Stimulated activated CD8-positive, alpha-beta memory T cell treated with anti-CD3 and anti-CD28 coated beads, Interleukin-4, amount 100 ng/mL, for 24 hours (primary cell): Measurements from ENCODE around the gene CD46.
A peak's percentile ranks its signal among the peaks of the same experiment; 100 is the strongest.
"Not testable (repeated sequence)": the region's sequence is repeated elsewhere in the genome, so short reads cannot be mapped to it uniquely, and the experiment has no call there.

Experiments used
- DNase-seq: peaks from one replicate; pipeline ENCODE4 v3.0.0-alpha.2; 2020; ENCODE audit warnings: low read depth

The CD46 gene

DNA sequence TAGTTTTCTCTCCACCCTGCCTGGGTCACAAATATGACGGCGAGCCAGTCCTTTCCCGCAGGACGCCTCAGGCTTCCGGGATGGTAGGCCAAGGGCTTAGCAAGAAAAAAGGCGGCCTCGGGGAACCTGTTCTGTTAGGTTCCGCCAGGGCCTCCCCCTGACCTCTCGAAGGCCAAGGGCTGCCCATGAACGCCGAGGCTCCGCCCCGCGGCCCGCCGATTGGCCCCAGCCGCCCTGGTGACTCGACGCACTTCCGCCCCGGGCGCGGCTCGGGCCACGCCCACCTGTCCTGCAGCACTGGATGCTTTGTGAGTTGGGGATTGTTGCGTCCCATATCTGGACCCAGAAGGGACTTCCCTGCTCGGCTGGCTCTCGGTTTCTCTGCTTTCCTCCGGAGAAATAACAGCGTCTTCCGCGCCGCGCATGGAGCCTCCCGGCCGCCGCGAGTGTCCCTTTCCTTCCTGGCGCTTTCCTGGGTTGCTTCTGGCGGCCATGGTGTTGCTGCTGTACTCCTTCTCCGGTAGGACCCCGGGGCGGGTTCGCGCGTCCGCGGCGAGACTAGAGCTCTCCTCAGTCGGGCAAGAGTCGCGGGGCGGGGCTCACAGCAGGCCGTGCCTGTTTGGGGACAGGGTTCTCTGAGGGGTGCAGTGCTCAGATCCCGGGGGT lies at the start of gene CD46:
Gene CD46, plus strand, starts transcription at position 265 of the 666 bp plus-strand sequence. Its CDS starts 159 bp downstream, at position 424.
- peak; percentile 93 for DNase-seq

DNA sequence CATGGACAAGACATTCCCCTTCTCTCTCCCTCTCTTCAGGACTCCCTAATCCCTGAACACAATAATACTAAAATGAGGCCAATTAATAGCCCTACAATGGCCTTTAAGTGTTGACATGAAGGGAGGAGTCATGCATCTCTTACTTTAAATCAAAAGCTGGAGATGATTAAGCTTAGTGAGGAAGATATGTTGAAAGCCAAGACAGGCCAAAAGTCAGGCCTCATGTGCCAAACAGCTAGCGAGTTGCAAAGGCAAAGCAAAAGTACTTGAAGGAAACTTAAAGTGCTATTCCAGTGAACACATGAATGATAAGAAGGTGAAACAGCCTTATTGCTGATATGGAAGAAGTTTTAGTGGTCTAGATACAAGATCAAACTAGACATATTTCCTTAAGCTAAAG lies 49.5 kb upstream of the CD46 start:
- DNase-seq: no peak

DNA sequence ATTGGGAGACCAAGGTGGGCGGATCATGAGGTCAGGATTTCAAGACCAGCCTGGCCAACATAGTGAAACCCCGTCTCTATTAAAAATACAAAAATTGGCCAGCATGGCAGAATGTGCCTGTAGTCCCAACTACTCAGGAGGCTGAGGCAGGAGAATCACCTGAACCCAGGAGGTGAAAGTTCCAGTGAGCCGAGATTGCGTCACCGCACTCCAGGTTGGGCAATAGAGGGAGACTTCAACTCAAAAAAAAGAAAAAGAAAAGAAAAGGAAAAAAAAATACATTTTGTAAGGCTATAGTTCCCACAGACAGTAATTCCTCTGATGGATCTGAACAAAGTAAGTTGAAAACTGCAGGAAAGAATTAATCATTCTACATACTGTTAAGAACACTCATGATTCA lies 48.1 kb upstream of the CD46 start:
- no peak for DNase-seq

DNA sequence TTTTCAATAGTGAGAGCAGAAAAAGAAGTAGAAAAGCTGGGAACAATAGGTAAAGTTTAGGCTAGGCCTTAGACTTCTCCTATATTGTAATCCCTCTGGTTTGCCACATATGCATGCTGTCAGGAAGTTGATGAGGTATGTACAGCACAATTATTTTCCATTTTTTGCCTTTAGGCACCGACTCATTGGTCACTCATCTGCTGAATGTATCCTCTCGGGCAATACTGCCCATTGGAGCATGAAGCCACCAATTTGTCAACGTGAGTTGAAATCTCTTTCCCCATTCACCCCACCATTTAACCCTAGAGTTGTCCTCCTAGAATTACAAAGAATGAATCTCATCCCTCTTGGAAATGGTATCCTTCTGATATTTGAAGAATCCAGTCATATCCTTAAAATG lies 43.9 kb upstream of the CD46 start:
- not testable (repeated sequence) for DNase-seq

DNA sequence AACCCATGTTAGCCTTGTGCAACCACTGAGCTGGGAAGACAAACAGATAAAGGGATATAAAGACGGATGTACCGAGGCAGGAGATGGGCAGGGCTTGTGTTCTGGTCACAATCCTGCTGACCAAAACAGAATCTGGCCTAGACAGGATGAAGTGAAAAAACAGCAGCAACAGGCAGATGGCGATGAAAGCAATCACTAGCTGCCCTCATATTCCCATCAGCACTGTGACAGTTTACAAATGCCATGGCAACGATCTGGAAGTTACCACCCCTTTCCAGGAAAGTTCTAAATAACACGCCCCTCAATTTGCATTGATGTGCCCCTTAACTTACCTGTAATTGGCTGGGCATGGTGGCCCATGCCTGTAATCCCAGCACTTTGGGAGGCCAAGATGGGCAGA lies 40.6 kb upstream of the CD46 start:
- no peak for DNase-seq

DNA sequence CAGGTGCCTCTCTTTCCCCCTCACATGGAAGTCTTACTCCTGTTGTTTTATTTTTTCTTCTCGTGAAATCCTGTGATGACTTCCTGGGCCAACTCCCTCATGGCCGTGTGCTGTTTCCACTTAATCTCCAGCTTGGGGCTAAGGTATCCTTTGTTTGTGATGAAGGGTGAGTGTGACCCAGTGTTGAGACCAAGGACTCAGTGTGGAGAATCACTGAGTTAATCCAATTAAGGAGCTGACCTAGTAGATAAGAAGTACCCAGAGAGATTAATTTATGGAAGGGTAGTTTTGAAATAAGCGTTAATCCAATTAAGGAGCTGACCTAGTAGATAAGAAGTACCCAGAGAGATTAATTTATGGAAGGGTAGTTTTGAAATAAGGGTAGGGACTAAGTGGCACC lies 39.2 kb upstream of the CD46 start:
- DNase-seq: not testable (repeated sequence)

DNA sequence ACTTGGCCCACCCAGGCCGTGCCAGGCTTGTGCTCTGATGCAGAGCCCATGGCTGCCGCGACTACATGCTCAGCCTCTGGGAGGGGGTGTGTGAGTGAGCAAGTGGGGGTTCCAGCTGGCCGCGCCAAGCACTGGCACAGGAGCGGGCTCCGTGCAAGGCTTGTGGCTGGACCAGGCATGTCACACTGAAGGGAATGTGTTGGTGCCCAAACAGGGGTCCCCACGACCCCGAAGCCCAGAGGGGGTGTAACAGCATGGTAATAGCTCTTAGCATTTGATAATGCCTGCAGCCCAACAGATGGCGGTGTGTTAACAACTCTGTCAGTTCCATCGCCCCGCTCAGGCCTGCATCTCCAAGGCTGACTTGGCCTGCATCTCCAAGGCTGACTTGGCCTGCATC lies 38.3 kb upstream of the CD46 start:
- DNase-seq: no peak

DNA sequence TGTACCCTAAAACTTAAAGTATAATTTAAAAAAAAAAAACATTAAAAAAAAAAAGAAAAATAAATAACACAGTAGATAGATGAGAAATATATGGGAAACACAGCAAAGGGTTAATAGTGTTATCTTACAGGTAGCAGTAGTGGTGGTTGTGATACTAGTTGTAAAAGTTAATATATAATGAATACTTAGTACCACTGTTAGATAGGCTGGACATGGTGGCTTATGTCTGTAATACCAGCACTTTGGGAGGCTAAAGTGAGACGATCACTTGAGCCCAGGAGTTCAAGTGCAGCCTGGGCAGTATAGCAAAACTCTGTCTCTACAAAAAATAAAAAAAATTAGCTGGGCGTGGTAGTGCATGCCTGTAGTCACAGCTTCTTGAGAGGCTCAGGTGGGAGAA lies 32.6 kb upstream of the CD46 start:
- DNase-seq: no peak

DNA sequence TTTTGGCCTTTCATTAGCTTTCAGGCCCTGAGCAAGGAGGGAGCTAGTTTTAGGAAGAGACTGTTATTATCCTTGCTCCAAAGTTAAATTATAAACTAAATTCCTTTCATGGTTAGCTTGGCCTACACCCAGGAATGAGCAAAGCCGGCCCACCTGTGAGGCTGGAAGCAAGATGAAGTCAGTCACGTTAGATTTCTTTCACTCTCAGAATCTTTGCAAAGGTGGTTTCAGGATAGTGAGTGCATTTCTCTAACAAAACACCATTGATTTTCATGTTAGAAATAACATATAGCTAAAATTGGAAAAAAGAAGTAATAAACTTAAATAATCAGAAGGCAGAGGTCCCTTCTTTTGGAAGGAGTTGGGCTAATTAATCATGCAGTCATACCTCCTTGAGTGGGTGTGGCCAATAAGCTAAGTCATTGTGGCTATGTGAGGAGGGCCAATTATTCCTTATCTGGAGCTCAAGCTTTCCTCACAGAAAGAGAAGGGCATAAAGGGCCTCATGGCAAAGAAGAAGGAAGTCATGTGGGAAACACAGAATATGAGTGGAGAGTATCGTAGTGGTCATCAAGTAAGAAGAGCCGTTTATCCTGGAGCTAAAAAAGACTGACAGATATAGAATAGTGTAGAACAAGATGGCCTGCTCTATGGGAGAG lies 23.5 kb upstream of the CD46 start:
- not testable (repeated sequence) for DNase-seq

DNA sequence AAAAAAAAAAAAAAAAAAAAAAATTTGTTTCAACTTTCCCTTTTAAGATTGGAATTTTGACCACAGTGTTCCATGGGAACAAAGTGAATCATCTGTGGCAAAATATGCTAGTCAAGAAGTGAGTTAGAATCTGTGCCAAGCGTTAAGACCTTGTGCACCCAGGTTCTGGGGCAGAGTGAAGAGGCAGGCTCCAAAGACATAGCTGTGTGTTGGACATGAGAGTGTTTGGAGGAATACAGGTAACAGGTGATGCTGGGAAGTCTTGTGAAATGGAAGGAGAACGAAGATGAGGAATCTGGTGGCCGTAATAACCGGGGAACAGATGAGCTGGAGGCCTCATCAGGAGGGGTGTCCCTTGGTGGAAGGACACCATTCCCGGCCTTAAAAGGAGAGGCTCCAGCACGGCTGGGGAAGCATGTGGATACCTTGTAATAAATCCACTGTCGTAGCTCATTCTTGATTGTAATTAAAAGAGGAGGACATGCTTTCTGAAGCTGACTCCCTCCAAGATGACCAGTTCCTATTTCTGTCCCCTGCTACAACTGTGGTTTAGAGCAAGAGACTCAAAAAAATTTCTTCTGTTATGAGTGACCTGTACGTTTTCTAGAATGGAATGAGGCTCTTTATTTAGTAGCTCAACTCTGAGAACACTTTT lies 14.2 kb upstream of the CD46 start:
- not testable (repeated sequence) for DNase-seq

DNA sequence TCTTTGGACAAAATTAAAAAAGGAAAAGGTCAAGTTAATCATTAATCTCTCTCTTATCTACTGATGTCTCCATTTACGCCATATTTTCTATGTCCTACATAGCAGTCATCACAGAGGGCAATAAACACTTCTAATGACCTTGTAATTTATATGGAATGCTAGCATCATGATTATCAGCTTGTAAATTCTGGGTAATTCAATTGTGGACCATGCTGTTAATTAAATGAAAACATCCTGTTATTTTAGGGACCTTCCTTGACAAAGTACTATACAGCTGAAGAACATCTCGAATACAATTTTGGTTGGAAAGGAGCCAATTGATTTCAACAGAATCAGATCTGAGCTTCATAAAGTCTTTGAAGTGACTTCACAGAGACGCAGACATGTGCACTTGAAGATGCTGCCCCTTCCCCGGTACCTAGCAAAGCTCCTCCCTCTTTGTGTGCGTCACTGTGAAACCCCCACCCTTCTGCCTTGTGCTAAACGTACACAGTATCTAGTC lies 13.6 kb upstream of the CD46 start:
- not testable (repeated sequence) for DNase-seq

DNA sequence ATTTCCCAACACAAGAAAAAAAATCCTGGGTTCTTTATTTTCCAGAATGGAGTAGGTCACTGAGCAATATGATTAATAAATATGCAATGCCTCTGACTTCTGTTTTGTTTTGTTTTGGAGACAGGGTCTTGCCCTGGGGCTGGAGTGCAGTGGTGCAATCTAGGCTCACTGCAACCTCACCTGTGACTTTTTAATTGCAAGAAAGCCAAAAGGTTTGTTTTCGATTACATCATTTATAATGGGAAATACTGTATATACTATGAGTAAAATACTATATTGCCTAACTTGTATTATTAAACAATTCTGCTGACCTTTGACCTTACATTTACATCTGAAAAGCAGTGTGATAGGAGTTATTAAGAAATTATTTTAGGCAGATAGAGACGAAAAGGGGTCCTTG lies 11.6 kb upstream of the CD46 start:
- no peak for DNase-seq

DNA sequence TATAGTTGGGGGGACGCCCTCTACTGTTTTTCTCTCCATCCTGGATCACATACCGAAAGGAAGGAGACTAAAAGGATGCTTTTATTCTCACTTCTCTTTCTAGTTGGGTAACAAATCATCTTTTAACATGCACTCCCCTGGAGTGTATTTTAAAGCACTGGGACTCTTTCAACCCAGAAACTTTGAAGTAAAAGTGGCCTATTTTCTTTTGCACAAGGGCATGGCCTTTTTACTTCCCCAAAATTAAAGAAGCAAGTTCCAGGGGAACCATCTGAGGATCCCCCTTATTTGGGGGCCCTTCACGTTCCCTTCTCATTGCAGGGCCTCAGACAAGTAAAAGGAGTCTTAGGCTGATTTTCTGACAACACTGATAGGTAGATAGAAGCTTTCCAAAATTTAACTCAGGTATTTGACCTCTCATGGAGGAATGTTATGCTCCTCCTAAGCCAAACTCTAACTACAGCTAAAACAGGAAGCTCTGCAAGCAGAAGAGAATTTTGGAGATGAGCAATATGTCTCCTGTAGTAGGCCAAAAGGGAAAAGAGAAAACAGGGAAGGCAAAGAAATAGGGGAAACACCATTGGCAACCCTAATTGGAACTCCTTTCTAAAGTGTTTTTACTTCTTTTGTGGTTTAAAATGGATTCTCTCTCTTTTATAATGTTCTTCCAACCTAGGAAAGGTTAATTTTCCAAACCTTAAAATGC lies 8.9 kb upstream of the CD46 start:
- DNase-seq: no peak

DNA sequence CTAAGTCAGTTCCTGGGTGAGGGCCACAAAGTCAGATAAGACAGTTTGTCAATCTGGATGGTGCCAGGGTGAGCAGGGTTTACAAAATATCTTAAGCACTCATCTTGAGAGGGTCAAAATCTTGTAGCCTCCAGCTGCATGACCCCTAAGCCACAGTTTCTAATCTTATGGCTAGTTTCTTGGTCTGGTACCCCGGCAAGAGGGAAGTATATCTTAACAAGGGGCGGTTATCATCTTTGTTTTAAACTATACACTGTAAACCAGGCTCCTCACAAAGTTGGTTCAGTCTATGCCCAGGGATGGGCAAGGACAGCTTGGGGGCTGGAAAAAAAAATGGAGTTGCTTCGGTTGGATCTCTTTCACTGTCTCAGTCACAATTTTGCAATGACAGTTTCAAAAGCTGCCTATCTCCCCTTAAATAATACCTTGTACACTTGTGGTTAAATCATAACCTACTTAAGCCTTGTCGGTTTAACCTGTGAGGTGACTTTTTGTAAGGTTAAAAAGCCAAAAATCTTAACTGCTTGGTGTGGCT lies 7.8 kb upstream of the CD46 start:
- no peak for DNase-seq

DNA sequence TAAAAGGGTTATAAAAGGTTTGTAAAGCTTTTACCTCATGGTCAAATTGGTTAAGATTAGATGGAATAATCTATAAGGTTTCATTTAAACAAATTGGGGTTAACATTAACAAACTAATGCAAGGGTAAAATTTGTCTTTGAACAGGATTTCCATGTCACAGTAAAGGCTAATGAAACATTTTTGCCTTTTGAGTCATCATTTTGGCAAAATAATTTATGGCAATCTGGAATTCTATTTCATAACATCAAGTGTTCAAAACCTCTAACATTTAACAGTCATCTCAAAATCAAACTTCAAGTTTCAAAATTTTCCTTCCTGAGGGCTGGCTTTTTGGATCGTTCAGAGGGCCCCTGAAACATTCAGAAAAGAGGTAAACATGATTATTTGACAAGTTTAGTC lies 6.6 kb upstream of the CD46 start:
- DNase-seq: no peak

DNA sequence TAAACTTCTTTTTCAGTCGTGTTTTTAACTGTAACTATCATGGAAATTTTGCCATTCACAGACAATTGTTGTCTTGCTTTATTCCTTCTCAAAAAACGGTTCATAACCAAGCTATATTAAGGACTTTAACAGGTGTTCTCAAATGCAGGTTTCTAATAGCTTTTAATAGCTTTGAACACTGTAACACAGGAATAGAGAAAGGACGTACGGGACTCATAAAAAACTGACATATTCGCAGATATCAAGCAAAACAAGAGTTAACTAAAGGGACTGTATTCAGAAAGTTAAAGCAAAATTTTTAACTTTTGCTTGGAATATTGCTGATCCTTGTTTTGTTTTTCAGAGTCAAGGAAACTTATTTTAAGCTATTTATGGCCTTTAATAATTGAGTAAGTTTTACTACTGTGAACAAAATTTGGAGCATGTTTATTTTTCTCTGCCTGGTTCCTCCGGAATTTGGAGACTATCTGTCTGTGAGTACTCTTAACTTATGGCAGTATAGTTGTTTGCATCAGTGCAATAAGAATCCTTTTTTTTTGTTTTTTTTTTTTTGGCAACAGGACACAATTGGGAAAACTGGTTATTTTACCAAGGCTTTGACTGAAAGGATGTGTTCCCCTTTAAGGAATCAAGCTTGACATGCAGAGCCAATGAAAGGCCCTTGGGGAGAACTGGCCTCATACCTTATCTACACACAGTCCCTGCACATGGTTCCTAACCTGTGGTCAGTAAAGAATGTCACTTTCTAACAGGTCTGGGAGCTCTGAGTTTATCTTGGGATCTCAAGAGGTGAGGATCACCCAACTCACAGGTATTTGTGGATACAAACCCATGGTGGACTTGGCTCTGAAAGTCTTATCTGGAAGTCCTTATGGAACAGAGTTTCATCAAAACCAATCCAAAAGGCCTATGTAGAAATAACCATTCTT lies 5.8 kb upstream of the CD46 start:
- no peak for DNase-seq

DNA sequence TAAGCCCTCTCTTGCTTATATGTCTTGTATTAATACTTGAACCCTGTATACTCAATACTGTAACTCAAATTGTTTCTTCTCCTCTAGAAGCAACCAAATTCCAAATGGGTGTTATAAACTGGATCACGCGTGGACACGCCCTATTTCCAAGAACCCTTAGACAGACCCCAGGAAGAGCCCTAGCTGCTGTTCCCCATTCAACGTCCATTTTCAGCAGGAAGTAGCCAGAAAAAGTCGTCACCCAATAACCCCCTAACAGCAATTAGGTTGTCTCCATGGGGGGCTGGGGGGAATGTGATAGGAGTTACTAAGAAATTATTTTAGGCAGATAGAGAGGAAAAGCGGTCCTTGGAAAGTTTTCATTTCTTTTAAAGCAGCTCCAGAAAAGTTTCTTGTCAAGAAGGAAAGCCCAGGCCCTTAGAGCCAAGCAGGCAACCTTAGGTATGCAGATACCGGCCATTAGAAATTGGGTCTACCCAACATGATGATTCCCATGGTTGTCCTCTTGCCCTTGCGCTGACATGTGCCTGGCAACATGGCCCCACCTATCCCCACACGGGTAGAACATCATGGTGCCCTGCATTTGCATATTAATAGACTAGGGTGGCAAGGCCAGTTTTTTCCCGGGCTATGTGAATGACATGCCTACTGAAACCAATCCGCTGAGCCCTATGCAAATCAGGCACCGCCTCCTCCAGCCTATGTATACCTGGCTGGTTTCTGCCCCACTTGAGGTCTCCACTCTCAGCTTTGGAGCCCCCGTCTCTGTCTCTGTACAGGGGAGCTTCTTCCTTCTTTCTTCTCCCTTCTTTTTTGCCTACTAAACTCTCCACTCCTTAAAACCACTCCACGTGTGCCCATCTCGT lies 4.0 kb upstream of the CD46 start:
- DNase-seq: no peak

DNA sequence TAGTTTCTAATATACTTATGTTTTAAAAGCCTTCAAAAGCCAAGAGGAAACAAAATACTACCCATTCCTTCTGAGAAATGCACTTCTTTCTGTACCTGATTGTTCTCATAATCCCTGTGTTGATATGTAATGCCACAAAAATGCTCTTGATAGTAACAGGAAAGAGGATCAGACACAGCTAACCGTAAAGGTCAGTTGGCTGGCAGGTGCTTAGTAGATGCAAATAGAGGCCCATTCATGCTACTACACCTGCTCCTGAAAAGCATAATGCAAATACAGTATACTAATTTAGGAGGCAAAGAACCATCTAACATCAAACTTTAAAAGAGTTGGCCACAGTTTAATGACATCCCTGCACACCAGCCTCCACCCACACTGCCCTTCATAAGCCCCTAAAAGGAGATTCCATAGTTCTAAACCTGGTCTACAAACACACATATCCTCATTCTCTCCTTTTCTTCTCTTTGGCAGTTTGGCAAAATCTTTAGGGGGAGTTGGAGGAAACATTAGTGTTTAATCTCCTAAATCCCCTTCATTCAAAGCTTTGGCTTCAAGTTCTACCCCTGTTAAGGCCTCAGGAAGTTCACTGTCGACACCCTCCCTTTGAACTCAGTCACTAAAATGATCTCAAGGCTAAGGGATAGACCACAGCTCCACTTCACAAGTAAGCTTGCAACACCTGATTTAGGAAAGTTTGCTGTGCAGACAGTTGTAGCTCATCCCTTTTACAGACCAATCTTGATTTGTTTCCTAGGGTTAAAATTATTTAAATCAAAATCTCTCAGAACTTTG lies 2.9 kb upstream of the CD46 start:
- DNase-seq: no peak

DNA sequence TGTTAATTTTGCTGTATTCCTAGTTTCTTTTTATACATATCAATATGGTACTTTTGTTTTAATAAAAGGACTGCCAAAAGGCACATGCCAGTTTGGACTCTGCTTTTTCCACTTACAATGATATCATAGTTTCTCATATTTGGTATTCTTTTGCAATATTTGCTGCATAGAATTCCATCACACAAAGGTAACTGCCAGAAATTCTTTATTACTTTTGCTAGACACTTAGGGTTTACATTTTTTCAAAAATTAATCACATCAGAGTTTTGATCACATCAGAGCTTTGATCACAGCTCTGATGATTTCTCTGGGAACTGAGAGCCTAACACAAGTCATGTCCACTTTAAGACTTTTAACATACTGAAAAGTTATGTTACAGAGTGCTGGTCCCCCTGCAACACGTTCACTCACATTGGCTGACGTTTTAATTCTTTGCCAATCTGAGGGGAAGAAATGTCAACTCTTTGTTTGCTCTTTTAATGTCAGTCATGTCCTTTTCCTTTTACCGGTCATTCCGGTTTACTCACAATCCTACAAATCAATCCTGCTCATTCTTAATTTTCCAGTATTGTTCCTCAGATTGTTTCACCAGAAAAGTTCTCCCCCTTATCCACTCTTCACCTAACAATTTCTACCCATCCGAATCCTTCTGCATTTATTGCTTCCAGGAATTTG lies 1.1 kb upstream of the CD46 start:
- DNase-seq: no peak
